H1 (cell line): ENCODE data around the gene AARSD1. TPM values are rescaled to one million over a fixed set of nuclear protein-coding genes. Genes with fewer than 3 reads are reported as not detected.

Experiments used
- CTCF ChIA-PET: fragments of 300-600 bp; sonication (Branson Sonifier 250); formaldehyde crosslinking; loops from one replicate; lab custom pipeline; 2021; ENCODE audit not compliant: partially characterized antibody; lab: Charles Lee
- POLR2A ChIA-PET: fragments of 300-600 bp; sonication (Branson Sonifier 250); formaldehyde crosslinking; loops from one replicate; lab custom pipeline; 2021; ENCODE audit warnings: inconsistent platforms; ENCODE audit not compliant: partially characterized antibody; lab: Charles Lee
- DNase-seq, 2 experiments: peaks; one replicate each; pipeline versions ENCODE4 v3.0.0 to v3.0.0-alpha.2; 2010 to 2022; ENCODE audit warnings: low spot score in 2 of 2, low read depth in 1 of 2, mixed read lengths in 1 of 2
- FAIRE-seq: peaks from 2 replicates; lab custom pipeline; 2011; peaks lifted over from hg19 to GRCh38; lab: Jason Lieb, UNC
- H2AFZ ChIP-seq: 2 replicates; pipeline ENCODE4 v1.8.1; 2012; ENCODE audit warnings: low read length, inconsistent platforms
- H2AK5ac ChIP-seq: 2 replicates; pipeline ENCODE4 v1.6.1; 2013; ENCODE audit warnings: low read depth, low read length
- H2BK120ac ChIP-seq: replicated peaks from 2 replicates; pipeline ENCODE3; 2013; ENCODE audit warnings: low read depth, low read length, inconsistent platforms
- H2BK12ac ChIP-seq: 2 replicates; pipeline ENCODE4 v1.6.1; 2013; ENCODE audit warnings: low read depth, low read length
- H2BK15ac ChIP-seq: 2 replicates; pipeline ENCODE4 v1.6.1; 2013; ENCODE audit warnings: low read length
- H2BK20ac ChIP-seq: 2 replicates; pipeline ENCODE4 v1.6.1; 2013; ENCODE audit warnings: low read length
- H2BK5ac ChIP-seq: 2 replicates; pipeline ENCODE4 v1.6.1; 2013; ENCODE audit warnings: low read depth, low read length
- H3K14ac ChIP-seq: 2 replicates; pipeline ENCODE4 v1.6.1; 2013; ENCODE audit warnings: inconsistent platforms; ENCODE audit not compliant: insufficient read length
- H3K18ac ChIP-seq: 2 replicates; pipeline ENCODE4 v1.6.1; 2013; ENCODE audit warnings: low read length; ENCODE audit errors: extremely low read depth
- H3K23ac ChIP-seq: 2 replicates; pipeline ENCODE4 v1.6.1; 2013; ENCODE audit warnings: inconsistent platforms; ENCODE audit not compliant: insufficient read length
- H3K23me2 ChIP-seq: 2 replicates; pipeline ENCODE4 v1.6.1; 2013; ENCODE audit warnings: low read depth, low read length
- H3K27ac ChIP-seq: 2 replicates; pipeline ENCODE4 v1.6.1; 2011; ENCODE audit warnings: low read depth, low read length, inconsistent platforms
- H3K27me3 ChIP-seq, 4 experiments: replicated peaks in 1 of 4; 1 replicate in 1 of 4; 2 replicates in 3 of 4; pipeline versions ENCODE4 v1.6.1 to v1.8.1; 2011 to 2013; ENCODE audit warnings: low read length in 3 of 4, mild to moderate bottlenecking in 3 of 4, inconsistent platforms in 2 of 4, mixed read lengths in 2 of 4, moderate library complexity in 1 of 4; ENCODE audit not compliant: control insufficient read depth in 3 of 4, insufficient read depth in 3 of 4; ENCODE audit errors: extremely low read depth in 1 of 4
- H3K36me3 ChIP-seq, 4 experiments: 2 replicates each; pipeline versions ENCODE4 v1.6.1 to v1.8.1; 2011 to 2013; ENCODE audit warnings: mild to moderate bottlenecking in 4 of 4, low read length in 3 of 4, moderate library complexity in 2 of 4, control low read depth in 1 of 4, inconsistent platforms in 1 of 4; ENCODE audit not compliant: insufficient read depth in 4 of 4, control insufficient read depth in 2 of 4
- H3K4ac ChIP-seq: replicated peaks from 2 replicates; pipeline ENCODE3; 2013; ENCODE audit warnings: low read length, low read depth, mixed read lengths, inconsistent platforms; ENCODE audit not compliant: insufficient read length
- H3K4me1 ChIP-seq, 4 experiments: replicated peaks in 1 of 4; 1 replicate in 1 of 4; 2 replicates in 3 of 4; pipeline versions ENCODE4 v1.6.1 to v1.8.1; 2011 to 2013; ENCODE audit warnings: low read length in 3 of 4, inconsistent platforms in 2 of 4, mixed read lengths in 1 of 4; ENCODE audit not compliant: insufficient read depth in 4 of 4, control insufficient read depth in 3 of 4
- H3K4me2 ChIP-seq, 2 experiments: 2 replicates each; pipeline versions ENCODE4 v1.6.1 to v1.8.1; 2011 to 2013; ENCODE audit warnings: low read depth in 2 of 2, low read length in 2 of 2, control low read depth in 1 of 2, inconsistent platforms in 1 of 2, mild to moderate bottlenecking in 1 of 2; ENCODE audit not compliant: insufficient read depth in 1 of 2
- H3K4me3 ChIP-seq, 4 experiments: fragments of 200-600, 300-600 bp in 1 of 4; sonication (generic), shearing (Covaris generic), sonication (Bioruptor Twin) in 1 of 4; 2 replicates each; pipeline versions ENCODE4 v1.5.1 to v1.8.1; 2011 to 2016; ENCODE audit warnings: low read length in 4 of 4, low read depth in 3 of 4, control low read depth in 2 of 4, inconsistent platforms in 2 of 4, mild to moderate bottlenecking in 2 of 4, mixed read lengths in 1 of 4, moderate library complexity in 1 of 4; ENCODE audit not compliant: insufficient read depth in 2 of 4; ENCODE audit errors: extremely low read depth in 1 of 4
- H3K56ac ChIP-seq: replicated peaks from 2 replicates; pipeline ENCODE3; 2013; ENCODE audit warnings: low read depth, mild to moderate bottlenecking, mixed read lengths, low read length, inconsistent platforms; ENCODE audit not compliant: insufficient read length
- H3K79me1 ChIP-seq: 2 replicates; pipeline ENCODE4 v1.6.1; 2013; ENCODE audit warnings: low read depth, low read length, control low read depth
- H3K79me2 ChIP-seq, 2 experiments: 2 replicates each; pipeline versions ENCODE4 v1.6.1 to v1.8.1; 2012 to 2013; ENCODE audit warnings: low read length in 2 of 2, mild to moderate bottlenecking in 2 of 2, inconsistent platforms in 1 of 2; ENCODE audit not compliant: insufficient read depth in 2 of 2, control insufficient read depth in 1 of 2
- H3K9ac ChIP-seq, 4 experiments: replicated peaks in 1 of 4; 1 replicate in 1 of 4; 2 replicates in 3 of 4; pipeline versions ENCODE4 v1.6.1 to v1.8.1; 2011 to 2013; ENCODE audit warnings: low read depth in 3 of 4, low read length in 3 of 4, control low read depth in 2 of 4, mild to moderate bottlenecking in 2 of 4, moderate library complexity in 2 of 4, inconsistent platforms in 1 of 4; ENCODE audit errors: extremely low read depth in 1 of 4
- H3K9me3 ChIP-seq, 2 experiments: 2 replicates each; pipeline versions ENCODE4 v1.6.1 to v1.8.1; 2012 to 2013; ENCODE audit warnings: mild to moderate bottlenecking in 2 of 2, moderate library complexity in 2 of 2, control low read depth in 1 of 2, inconsistent platforms in 1 of 2, low read depth in 1 of 2, low read length in 1 of 2, mixed read lengths in 1 of 2; ENCODE audit not compliant: insufficient read depth in 2 of 2
- H4K20me1 ChIP-seq, 2 experiments: replicated peaks in 1 of 2; 2 replicates each; pipeline versions ENCODE3 to v1.8.1; 2011 to 2013; ENCODE audit warnings: inconsistent platforms in 2 of 2, low read length in 2 of 2, mild to moderate bottlenecking in 1 of 2; ENCODE audit not compliant: insufficient read depth in 2 of 2, control insufficient read depth in 1 of 2
- H4K5ac ChIP-seq: 2 replicates; pipeline ENCODE4 v1.6.1; 2013; ENCODE audit warnings: low read length, low read depth, mixed read lengths, inconsistent platforms; ENCODE audit not compliant: insufficient read length
- H4K8ac ChIP-seq: 2 replicates; pipeline ENCODE4 v1.8.0; 2013; ENCODE audit warnings: mild to moderate bottlenecking, moderate library complexity, low read length, inconsistent platforms; ENCODE audit not compliant: insufficient read depth; ENCODE audit errors: extremely low read depth
- H4K91ac ChIP-seq: replicated peaks from 2 replicates; pipeline ENCODE3; 2013; ENCODE audit warnings: low read length, mixed read lengths, inconsistent platforms; ENCODE audit not compliant: insufficient read length
- SP1 ChIP-seq: IDR thresholded peaks from 2 replicates; pipeline ENCODE4 v1.6.1; 2011; ENCODE audit warnings: low read depth, low read length
- WGBS, 2 experiments: shearing (Covaris generic) in 1 of 2; methylation state at CpG; one replicate each; pipeline versions ENCODE4 v1.1.6 to v1.1.7; 2013 to 2015; ENCODE audit warnings: low lambda C conversion rate in 2 of 2, mixed read lengths in 2 of 2, inconsistent platforms in 1 of 2, low coverage in 1 of 2, missing lambda C conversion rate in 1 of 2; ENCODE audit not compliant: insufficient replicate concordance in 2 of 2, insufficient coverage in 1 of 2, insufficient read length in 1 of 2; ENCODE audit errors: extremely low coverage in 1 of 2, missing lambda C conversion rate in 1 of 2; 5-methylcytosine and 5-hydroxymethylcytosine counted together
- polyA plus RNA-seq, 7 experiments: library from polyadenylated mRNA; depleted of rRNA in 3 of 7; stranded (reverse) in 5 of 7; unstranded in 2 of 7; fragments of >200 nt in 5 of 7; fragments of 200-250 nt in 2 of 7; gene quantifications; 1 replicate in 5 of 7; 2 replicates in 1 of 7; 4 replicates in 1 of 7; pipeline versions ENCODE4 v1.2.1 to v1.2.3, GENCODE V29; 2011 to 2013; ENCODE audit warnings: missing spikeins in 2 of 7, mixed read lengths in 2 of 7
- total RNA-seq: library from RNA; stranded (reverse); fragmentation: NEBNext Ultra II Directional; extraction: Animal tissue kit (Norgen Biotek cat#: 25700); gene quantifications from 2 replicates; pipeline ENCODE4 v1.2.1, GENCODE V29; 2021

The AARSD1 gene
- total and polyA plus RNA-seq, 2 of the 8 experiments (the other 6 are each of a cell fraction or from before 2014, with no cell fraction given) = 51.5 to 58.8 TPM

- Histone ChIP-seq H4K20me1 (no peaks in the 10 kb centered on the region), H3K56ac (no peak overlapping the region), H3K23ac (no peak overlapping the region), H4K91ac (no peak overlapping the region), H3K36me3 (no peaks in the 10 kb centered on the region), H2BK12ac (no peak overlapping the region), H3K9ac (no peak overlapping the region), H3K4ac (no peak overlapping the region), H2BK20ac (no peak overlapping the region), H3K9me3 (no peaks in the 10 kb centered on the region), H2AFZ (no peak overlapping the region), H3K4me1 (peaks cover 0 to 5% (median 1%) of the 10 kb centered on the region in 4 experiments; a peak in 3 of 7 replicates), H2BK5ac (no peak overlapping the region; the same call in 1 of the 2 replicates), H3K79me2 (no peaks in the 10 kb centered on the region), H3K4me2 (no peak overlapping the region), H3K23me2 (no peaks in the 10 kb centered on the region; the same call in 1 of the 2 replicates), H4K8ac (no peak overlapping the region), H3K79me1 (no peaks in the 10 kb centered on the region), H3K27ac (no peak overlapping the region), H4K5ac (no peak overlapping the region), H3K4me3 (no peak overlapping the region), H2AK5ac (no peak overlapping the region), H2BK120ac (no peak overlapping the region), H3K14ac (no peak overlapping the region), H3K18ac (no peak overlapping the region), H3K27me3 (no peaks in the 10 kb centered on the region), H2BK15ac (no peak overlapping the region)
- TF ChIP-seq SP1 = no peak
- ChIA-PET POLR2A (interaction anchor here (0.6 to 7.4 kb wide), 8 partner anchors 9 to 386 kb away, joined by 3 to 73 read pairs (median 3); partner anchors contain the start of genes AOC2 and PSME3), CTCF (interaction anchor here (0.7 to 8.0 kb wide), 35 partner anchors 9 to 179 kb away, joined by 3 to 141 read pairs (median 4); partner anchors contain the start of genes AOC2, BECN1, G6PC1 and PSME3)
- 100% methylated on average over 1 of the region's 1 CpG; no CpG with 5 or more reads in 1 of the 2 experiments for WGBS, 2 experiments
- DNase-seq (no peak), FAIRE-seq (no peak)
Observed at GRCh38 chr17:42929497-42929844, 34.8 kb downstream of the AARSD1 start.
